Amygdala (tissue), 56 donors: Measurements from ENCODE around the gene CALM1.

Source experiments
- DNase-seq, 56 donors: peaks; one replicate each; lab custom pipeline; 2025; lab: John Stamatoyannopoulos, UW

Gene CALM1

DNA sequence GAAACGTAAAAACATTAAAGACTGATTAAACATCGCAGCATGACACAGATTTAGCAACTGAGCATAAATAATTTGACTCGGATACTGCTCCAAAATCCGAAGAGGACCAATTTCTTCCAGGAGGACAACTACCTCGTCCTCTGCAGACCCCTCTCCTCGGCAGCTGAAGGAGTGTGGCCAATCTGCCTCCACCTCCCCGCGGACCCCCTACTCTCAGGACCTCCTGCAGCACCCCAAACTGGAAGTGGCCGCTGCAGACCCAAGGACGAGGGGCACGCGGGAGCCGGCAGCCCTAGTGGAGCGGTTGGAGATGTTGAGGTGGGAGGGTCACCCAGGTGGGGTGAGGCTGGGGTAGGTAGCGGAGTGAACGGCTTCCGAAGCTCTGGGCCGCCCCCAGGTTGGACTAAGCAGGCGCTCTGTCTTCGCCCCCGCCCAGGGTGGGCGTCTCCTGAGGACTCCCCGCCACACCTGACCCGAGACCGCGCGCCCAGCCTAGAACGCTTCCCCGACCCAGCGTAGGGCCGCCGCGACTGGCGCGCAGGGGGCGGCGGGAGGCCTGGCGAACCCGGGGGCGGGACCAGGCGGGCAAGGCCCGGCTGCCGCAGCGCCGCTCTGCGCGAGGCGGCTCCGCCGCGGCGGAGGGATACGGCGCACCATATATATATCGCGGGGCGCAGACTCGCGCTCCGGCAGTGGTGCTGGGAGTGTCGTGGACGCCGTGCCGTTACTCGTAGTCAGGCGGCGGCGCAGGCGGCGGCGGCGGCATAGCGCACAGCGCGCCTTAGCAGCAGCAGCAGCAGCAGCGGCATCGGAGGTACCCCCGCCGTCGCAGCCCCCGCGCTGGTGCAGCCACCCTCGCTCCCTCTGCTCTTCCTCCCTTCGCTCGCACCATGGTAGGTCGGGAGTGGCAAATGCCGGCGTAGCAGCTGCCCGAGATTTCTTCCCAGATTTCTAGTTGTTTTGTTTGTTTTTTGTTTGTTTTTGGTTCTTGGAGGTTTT lies at the start of gene CALM1:
TSS of gene CALM1 (plus strand) at position 689 of the 999 bp plus-strand sequence. CDS start at position 891, 202 bp downstream.
- peak; percentile 44 to 95 (median 86) for DNase-seq

DNA sequence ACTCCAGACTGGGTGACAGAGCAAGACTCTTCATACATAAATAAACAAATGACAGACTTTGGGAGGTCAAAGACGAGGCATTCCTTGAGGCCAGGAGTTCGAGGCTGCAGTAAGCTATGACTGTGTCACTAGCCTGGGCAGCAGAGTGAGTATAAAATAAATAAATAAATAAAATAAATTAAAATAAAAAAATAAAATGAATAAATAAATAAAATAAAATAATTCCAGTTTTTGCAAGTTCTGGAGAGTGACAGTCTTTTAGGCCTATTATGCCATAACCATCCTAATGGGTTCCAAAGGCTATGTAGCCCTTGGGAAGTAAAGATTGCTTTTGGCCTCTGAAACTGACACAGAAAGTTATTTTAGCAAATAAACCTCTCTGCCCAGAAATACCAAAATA lies 48.6 kb upstream of the CALM1 start:
- no peak for DNase-seq

DNA sequence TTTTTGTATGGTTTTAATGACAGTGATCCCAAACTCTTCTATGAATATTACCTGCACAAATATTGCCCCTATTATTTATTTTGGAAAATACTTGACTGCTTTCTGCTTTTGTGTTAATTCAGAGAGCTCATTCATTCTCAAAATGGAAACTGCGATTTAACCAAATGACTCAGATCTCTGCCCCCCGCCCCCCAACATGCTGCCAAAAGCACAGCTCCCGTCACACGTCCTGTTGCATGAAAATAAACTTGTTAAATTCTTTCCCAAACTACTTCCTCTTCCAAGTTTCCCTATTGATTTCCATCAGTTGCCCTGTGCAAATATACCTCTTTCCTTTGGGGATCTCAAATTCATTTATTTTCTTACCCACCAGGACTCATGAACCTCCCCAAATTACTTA lies 47.1 kb upstream of the CALM1 start:
- DNase-seq = no peak

GRCh38 chr14:90354551-90355298 lies 42.1 kb upstream of the CALM1 start:
- no peak for DNase-seq

DNA sequence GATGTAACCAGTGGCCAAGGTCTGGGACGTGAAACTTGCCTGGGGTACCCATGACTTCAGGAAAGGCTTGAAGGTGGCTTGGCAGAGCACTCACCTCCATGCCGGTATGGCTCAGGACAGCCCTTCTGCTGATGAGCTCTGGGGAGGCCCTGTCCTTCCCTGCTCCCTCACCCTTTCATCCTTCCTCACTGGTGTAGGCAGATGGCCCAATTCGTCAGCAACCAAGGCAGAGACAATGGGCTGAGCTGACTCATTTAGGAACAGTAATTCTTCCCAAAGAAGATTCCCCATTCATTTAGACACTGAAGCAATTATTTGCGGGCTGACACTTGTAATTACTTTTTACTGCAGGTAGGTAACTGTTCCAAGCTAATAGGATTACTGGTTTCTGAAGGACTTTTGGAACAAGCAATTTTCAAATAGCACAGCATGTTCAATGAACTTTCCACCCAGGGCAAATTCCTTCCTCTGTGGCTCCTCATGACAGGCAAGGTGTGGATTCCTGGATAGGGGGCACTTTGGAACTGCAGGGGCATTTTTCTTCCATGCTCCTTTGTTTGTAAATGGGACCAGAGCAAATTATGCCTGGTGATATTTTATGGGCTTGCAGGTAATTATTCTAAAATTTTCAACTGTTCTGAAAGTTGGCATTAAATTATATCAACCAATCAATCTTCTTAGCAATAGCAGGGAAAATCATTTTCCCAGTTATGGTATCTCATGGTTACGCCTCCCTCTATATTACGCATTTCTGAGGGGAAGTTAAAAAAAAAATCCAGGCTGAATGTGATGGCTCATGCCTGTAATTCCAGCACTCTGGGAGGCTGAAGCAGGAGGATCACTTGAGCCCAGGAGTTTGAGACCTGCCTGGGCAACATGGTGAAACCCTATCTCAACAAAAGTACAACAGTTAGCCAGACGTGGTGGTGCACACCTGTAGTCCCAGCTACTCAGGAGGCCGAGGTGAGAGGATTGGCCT lies 41.0 kb upstream of the CALM1 start:
- DNase-seq = no peak

GRCh38 chr14:90356925-90357324 lies 39.9 kb upstream of the CALM1 start:
- DNase-seq = no peak

- DNase-seq = no peak
Observed at GRCh38 chr14:90358359-90358758, 38.5 kb upstream of the CALM1 start.

DNA sequence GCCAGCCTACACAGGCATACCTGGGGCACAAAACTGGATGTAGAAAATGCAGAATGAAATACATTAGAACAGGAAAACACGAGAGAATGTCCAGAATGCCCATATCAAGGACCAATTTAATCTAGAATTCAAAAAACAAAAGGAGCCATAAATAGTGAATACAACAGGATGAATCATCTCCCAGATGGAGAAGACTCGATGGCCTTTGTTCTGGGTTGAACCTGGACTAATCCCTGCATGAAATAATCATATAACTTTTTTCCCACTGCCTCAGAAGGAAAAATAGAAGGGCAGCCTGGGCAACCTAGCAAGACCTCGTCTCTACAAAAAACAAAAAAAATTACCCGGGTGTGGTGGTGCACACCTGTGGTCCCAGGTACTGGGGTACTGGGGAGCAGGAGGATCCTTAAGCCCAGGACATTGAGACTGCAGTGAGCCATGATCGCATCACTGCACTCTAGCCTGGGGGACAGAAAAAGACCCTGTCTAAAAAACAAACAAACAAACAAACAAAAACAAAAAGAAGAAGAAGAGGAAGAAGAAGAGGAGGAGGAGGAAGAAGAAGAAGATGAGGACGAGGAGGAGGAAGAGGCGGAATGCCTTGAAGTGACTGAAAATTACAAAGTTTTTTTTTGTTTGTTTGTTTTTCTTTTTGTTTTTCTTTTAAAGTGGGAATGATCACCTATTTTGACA lies 34.8 kb upstream of the CALM1 start:
- DNase-seq = no peak

- no peak for DNase-seq
Observed at GRCh38 chr14:90362558-90362896, 34.3 kb upstream of the CALM1 start.

DNA sequence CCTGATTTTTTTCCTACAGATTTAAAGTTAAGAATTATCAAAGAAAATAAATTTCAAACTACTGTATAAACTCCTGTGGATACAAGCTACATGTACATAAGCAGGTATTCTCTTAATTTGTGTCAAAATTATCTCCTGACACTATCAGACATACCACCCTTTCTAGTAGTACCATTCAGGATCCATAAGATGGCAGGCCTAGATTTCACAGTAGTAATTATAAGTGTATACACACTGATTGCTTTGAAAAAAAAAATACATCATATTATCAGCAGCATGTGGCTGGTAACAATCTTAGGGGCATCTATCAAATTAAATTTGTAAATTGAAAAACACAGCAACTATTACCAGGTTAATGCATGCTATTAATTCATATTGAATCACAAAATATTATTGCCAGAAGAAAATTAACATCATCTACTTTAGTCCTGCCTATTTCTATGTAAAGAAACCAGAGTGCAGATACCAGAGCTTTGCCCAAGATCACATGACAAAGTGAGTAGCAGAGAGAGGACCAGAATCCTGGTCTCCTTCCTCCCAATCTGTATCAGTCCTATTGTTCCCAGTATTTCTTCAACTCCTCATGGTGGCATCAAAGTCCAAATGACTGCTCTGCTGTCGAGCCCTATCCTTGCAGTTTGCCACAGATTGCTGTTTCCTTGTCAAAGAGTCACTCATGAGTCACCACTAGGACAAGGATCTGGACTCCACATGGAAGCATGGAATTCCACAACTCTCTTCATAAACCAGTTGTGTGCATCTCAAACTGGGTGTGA lies 27.7 kb upstream of the CALM1 start:
- DNase-seq = peak in 15 of 56 donors; percentile 2 to 37 (median 14)

DNA sequence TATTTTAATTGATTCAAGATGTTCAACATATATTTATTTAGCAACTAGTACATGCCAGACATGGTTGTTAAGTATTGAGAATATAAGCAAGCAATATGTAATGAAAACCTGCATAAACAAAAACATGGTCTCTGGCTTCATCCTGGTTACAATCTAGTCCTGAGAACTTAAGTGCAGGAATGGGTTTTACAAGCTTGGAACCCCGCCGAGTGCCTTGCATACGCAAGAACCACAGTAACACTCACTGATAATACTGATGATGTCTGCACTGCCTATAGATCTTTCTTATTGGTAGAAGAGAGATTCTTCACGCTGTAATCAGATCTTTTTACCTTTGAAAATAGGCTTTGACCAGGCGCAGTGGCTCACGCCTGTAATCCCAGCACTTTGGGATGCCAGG lies 22.9 kb upstream of the CALM1 start:
- DNase-seq = no peak

DNA sequence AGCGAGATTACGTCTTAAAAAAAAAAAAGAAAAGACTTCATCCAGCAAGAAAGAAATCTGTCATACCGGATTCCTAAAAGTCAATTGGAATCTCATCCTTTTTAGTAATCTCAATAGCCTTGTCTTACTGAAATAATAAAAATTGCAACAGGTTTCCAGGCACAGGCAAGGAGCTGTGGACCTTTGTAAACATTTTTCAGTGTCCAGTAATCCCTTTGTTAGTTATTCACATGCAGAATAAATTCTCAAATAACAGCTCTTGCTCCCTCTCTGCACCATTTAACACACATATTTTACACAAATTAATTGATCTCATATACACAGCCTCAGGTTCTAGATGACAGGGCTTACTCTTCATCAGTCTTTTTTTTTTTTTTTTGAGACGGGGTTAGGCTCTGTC lies 22.0 kb upstream of the CALM1 start:
- DNase-seq = no peak

GRCh38 chr14:90375934-90376333 lies 20.9 kb upstream of the CALM1 start:
- DNase-seq = no peak

DNA sequence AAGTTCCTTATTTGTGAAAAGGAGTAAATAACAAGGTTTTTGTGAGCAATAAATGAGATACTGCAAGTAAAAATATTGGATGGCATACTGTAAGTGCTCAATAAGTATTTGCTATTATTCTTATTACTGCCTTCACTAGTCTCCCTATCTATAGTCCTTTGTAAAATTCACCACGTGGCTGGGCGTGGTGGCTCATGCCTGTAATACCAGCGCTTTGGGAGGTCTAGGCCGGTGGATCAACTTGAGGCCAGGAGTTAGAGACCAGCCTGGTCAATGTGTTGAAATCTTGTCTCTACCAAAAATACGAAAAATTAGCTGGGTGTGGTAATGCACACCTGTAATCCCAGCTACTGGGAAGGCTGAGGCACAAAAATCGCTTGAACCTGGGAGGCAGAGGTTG lies 18.6 kb upstream of the CALM1 start:
- DNase-seq = no peak

DNA sequence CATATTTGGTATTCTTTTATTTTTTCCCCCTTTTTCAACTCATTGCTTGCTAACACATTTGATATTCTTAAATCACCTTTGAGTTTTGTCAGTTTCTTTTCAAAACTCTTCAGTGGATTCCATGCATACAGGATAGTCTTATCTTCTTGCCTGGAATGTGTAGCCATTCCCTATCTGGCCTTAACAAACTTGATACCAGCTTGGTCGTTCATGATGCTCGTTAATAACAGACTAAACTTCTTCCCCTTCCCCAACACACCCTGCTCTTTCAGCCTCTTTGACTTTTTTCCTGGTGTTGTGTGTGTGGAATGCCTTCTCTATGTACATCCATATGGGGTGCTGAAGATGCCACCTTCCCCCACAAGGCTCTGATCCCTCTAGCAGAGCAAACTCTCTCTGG lies 17.7 kb upstream of the CALM1 start:
- no peak for DNase-seq

- DNase-seq = peak in 47 of 56 donors; percentile 4 to 85 (median 57)
Observed at GRCh38 chr14:90381011-90381786, 15.6 kb upstream of the CALM1 start.

DNA sequence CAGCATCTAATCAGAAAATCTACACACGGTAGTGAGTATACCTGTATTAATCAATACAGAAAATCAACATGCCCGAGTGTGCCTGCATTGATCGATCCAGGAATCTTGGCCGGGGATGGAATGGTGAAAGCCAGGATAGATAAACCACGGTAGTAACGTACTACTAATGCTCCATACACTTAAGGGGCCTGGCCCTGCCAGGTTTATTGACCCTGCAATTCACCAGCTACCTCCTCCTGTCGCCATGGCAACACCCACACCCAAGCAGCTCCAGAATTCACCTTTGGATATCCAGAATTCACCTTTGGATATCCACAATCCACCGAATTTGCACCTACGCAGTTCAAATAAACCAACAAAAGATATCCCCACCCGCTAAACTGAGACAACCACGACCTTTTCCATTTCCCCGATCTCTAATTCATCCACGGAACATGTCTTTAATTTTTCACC lies 14.8 kb upstream of the CALM1 start:
- peak in 13 of 56 donors; percentile 6 to 69 (median 48) for DNase-seq
